Activated naive CD8-positive, alpha-beta T cell treated with anti-CD3 and anti-CD28 coated beads, Interleukin-2, amount 50 U/mL, for 24 hours (primary cell): Measurements from ENCODE around the gene DDTL.
"Not testable (repeated sequence)": the region's sequence is repeated elsewhere in the genome, so short reads cannot be mapped to it uniquely, and the experiment has no call there.

ENCODE experiments used
- ATAC-seq: fragments of 150-1000 bp; cut with Tn5 transposase; one replicate; pipeline ENCODE4 v1.10.0; 2021
- DNase-seq: peaks from one replicate; pipeline ENCODE4 v3.0.0; 2021
- H3K27ac Mint-ChIP-seq: one replicate; pipeline ENCODE4 v1.8.0; 2021; ENCODE audit warnings: mild to moderate bottlenecking, mixed read lengths
- H3K27me3 Mint-ChIP-seq: one replicate; pipeline ENCODE4 v1.8.0; 2021; ENCODE audit warnings: mixed read lengths
- H3K36me3 Mint-ChIP-seq: one replicate; pipeline ENCODE4 v1.8.0; 2021; ENCODE audit warnings: low read depth, mixed read lengths
- H3K4me1 Mint-ChIP-seq: one replicate; pipeline ENCODE4 v1.8.0; 2021; ENCODE audit warnings: mixed read lengths
- H3K4me3 Mint-ChIP-seq: one replicate; pipeline ENCODE4 v1.8.0; 2021; ENCODE audit warnings: mild to moderate bottlenecking, moderate library complexity, mixed read lengths
- H3K9me3 Mint-ChIP-seq: one replicate; pipeline ENCODE4 v1.8.0; 2021; ENCODE audit warnings: mixed read lengths

DDTL gene

GRCh38 chr22:23966568-23966967 is at the start of gene DDTL:
DDTL (plus strand) TSS chr22:23966888; CDS start chr22:23966915, 27 bp downstream.
- H3K27me3 Mint-ChIP-seq, H3K27ac Mint-ChIP-seq, H3K4me3 Mint-ChIP-seq, H3K9me3 Mint-ChIP-seq, DNase-seq: not testable (repeated sequence)
- peaks cover 19% of the 10 kb centered on the region for H3K36me3 Mint-ChIP-seq
- H3K4me1 Mint-ChIP-seq, result peaks cover 17% of the 10 kb centered on the region
- ATAC-seq, result peak; percentile 96

GRCh38 chr22:23920267-23920611 is 46.4 kb upstream of the DDTL start:
- not testable (repeated sequence) for H3K27me3 Mint-ChIP-seq, ATAC-seq, H3K4me3 Mint-ChIP-seq, H3K9me3 Mint-ChIP-seq, DNase-seq, H3K36me3 Mint-ChIP-seq, H3K27ac Mint-ChIP-seq, H3K4me1 Mint-ChIP-seq

GRCh38 chr22:23921586-23922201 is 45.0 kb upstream of the DDTL start:
- not testable (repeated sequence) for H3K4me1 Mint-ChIP-seq, H3K27ac Mint-ChIP-seq

GRCh38 chr22:23922921-23923320 is 43.8 kb upstream of the DDTL start:
- H3K27ac Mint-ChIP-seq, result no peak overlapping the region
- no peak for DNase-seq
- H3K36me3 Mint-ChIP-seq, result peaks cover 2% of the 10 kb centered on the region
- no peak overlapping the region for H3K4me3 Mint-ChIP-seq
- H3K4me1 Mint-ChIP-seq, result no peaks in the 10 kb centered on the region
- no peaks in the 10 kb centered on the region for H3K27me3 Mint-ChIP-seq
- H3K9me3 Mint-ChIP-seq, result peaks cover 10% of the 10 kb centered on the region
- no peak for ATAC-seq

More at GRCh38 chr22:23921586-23922201, 45.0 kb upstream of the DDTL start:
- H3K27me3 Mint-ChIP-seq, H3K4me3 Mint-ChIP-seq, DNase-seq, ATAC-seq, H3K36me3 Mint-ChIP-seq, H3K9me3 Mint-ChIP-seq: not testable (repeated sequence)

GRCh38 chr22:23925020-23925606 is 41.6 kb upstream of the DDTL start:
- Mint-ChIP-seq H3K9me3 (peaks cover 10% of the 10 kb centered on the region), H3K27me3 (no peaks in the 10 kb centered on the region), H3K27ac (no peak overlapping the region), H3K4me1 (no peaks in the 10 kb centered on the region), H3K4me3 (no peak overlapping the region), H3K36me3 (peaks cover 2% of the 10 kb centered on the region)
- DNase-seq, result no peak
- ATAC-seq, result no peak

GRCh38 chr22:23926561-23926960 is 40.1 kb upstream of the DDTL start:
- Mint-ChIP-seq H3K36me3 (peaks cover 2% of the 10 kb centered on the region), H3K4me1 (no peaks in the 10 kb centered on the region), H3K27ac (no peak overlapping the region), H3K4me3 (no peak overlapping the region), H3K27me3 (peaks cover 3% of the 10 kb centered on the region), H3K9me3 (peaks cover 16% of the 10 kb centered on the region)
- no peak for ATAC-seq
- no peak for DNase-seq

- ATAC-seq (no peak), DNase-seq (no peak)
- Mint-ChIP-seq H3K9me3 (no peaks in the 10 kb centered on the region), H3K4me3 (no peak overlapping the region), H3K27me3 (peaks cover 2% of the 10 kb centered on the region), H3K27ac (no peak overlapping the region), H3K36me3 (no peaks in the 10 kb centered on the region), H3K4me1 (no peaks in the 10 kb centered on the region)
These were observed 28.2 kb upstream of the DDTL start for GRCh38 chr22:23938328-23939016.

- H3K36me3 Mint-ChIP-seq, result no peaks in the 10 kb centered on the region
- no peak overlapping the region for H3K4me3 Mint-ChIP-seq
- DNase-seq (no peak), ATAC-seq (no peak)
- peaks cover 2% of the 10 kb centered on the region for H3K27me3 Mint-ChIP-seq
- no peak overlapping the region for H3K27ac Mint-ChIP-seq
- H3K9me3 Mint-ChIP-seq, result no peaks in the 10 kb centered on the region
- H3K4me1 Mint-ChIP-seq, result no peaks in the 10 kb centered on the region
These were observed 27.7 kb upstream of the DDTL start for GRCh38 chr22:23939017-23939357.

GRCh38 chr22:23940166-23940565 is 26.5 kb upstream of the DDTL start:
- DNase-seq, H3K36me3 Mint-ChIP-seq, ATAC-seq, H3K27ac Mint-ChIP-seq, H3K4me1 Mint-ChIP-seq, H3K9me3 Mint-ChIP-seq, H3K4me3 Mint-ChIP-seq, H3K27me3 Mint-ChIP-seq: not testable (repeated sequence)

- not testable (repeated sequence) for H3K9me3 Mint-ChIP-seq, H3K4me3 Mint-ChIP-seq, ATAC-seq, DNase-seq, H3K36me3 Mint-ChIP-seq, H3K27ac Mint-ChIP-seq, H3K27me3 Mint-ChIP-seq, H3K4me1 Mint-ChIP-seq
These were observed 19.3 kb upstream of the DDTL start for GRCh38 chr22:23947391-23947790.

- H3K36me3 Mint-ChIP-seq, H3K4me1 Mint-ChIP-seq, H3K27ac Mint-ChIP-seq, H3K9me3 Mint-ChIP-seq, DNase-seq, H3K4me3 Mint-ChIP-seq, ATAC-seq, H3K27me3 Mint-ChIP-seq: not testable (repeated sequence)
These were observed 16.9 kb upstream of the DDTL start for GRCh38 chr22:23949764-23950163.

- H3K4me1 Mint-ChIP-seq, H3K36me3 Mint-ChIP-seq: not testable (repeated sequence)
These were observed 15.3 kb upstream of the DDTL start for GRCh38 chr22:23951383-23951782.

GRCh38 chr22:23952794-23953405 is 13.8 kb upstream of the DDTL start:
- not testable (repeated sequence) for H3K27ac Mint-ChIP-seq, H3K27me3 Mint-ChIP-seq, H3K4me1 Mint-ChIP-seq, ATAC-seq, H3K4me3 Mint-ChIP-seq, H3K9me3 Mint-ChIP-seq, DNase-seq, H3K36me3 Mint-ChIP-seq

More at GRCh38 chr22:23951383-23951782, 15.3 kb upstream of the DDTL start:
- ATAC-seq, H3K27ac Mint-ChIP-seq, H3K27me3 Mint-ChIP-seq, H3K4me3 Mint-ChIP-seq, H3K9me3 Mint-ChIP-seq, DNase-seq: not testable (repeated sequence)

GRCh38 chr22:23953485-23953884 is 13.2 kb upstream of the DDTL start:
- ATAC-seq, H3K4me1 Mint-ChIP-seq, H3K4me3 Mint-ChIP-seq, H3K36me3 Mint-ChIP-seq, H3K27ac Mint-ChIP-seq, H3K9me3 Mint-ChIP-seq, H3K27me3 Mint-ChIP-seq, DNase-seq: not testable (repeated sequence)
